ENCODE results near the gene PLAAT4.
"Not testable (repeated sequence)": the region's sequence is repeated elsewhere in the genome, so short reads cannot be mapped to it uniquely, and the experiment has no call there.

The PLAAT4 gene

DNA sequence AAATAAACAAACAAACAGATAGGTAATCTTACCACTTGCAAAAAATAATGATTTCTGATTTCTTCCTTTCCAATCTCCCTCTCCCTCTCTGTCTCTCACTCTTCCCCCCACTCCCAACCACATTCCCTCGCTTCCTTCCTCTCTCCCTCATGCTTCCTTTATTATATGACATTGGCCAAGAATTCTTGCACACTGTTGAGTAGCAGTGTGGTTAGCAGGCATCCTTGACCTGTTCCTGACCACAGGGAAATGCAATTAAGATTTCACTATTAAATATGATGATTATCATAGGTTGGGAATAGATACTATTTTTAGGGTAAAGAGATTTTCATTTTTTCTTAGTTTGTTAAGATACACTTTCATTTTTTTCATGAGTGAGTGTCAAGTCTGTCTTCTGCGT, 14.7 kb upstream of the PLAAT4 start:
- TF ChIP-seq, protein P1, sequence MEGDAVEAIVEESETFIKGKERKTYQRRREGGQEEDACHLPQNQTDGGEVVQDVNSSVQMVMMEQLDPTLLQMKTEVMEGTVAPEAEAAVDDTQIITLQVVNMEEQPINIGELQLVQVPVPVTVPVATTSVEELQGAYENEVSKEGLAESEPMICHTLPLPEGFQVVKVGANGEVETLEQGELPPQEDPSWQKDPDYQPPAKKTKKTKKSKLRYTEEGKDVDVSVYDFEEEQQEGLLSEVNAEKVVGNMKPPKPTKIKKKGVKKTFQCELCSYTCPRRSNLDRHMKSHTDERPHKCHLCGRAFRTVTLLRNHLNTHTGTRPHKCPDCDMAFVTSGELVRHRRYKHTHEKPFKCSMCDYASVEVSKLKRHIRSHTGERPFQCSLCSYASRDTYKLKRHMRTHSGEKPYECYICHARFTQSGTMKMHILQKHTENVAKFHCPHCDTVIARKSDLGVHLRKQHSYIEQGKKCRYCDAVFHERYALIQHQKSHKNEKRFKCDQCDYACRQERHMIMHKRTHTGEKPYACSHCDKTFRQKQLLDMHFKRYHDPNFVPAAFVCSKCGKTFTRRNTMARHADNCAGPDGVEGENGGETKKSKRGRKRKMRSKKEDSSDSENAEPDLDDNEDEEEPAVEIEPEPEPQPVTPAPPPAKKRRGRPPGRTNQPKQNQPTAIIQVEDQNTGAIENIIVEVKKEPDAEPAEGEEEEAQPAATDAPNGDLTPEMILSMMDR (IDR thresholded peaks at IDR 0.05; ENCODE audit: low read depth, low read length): no peak
- no peak for DNase-seq (ENCODE audit: extremely low read depth, low read depth)

DNA sequence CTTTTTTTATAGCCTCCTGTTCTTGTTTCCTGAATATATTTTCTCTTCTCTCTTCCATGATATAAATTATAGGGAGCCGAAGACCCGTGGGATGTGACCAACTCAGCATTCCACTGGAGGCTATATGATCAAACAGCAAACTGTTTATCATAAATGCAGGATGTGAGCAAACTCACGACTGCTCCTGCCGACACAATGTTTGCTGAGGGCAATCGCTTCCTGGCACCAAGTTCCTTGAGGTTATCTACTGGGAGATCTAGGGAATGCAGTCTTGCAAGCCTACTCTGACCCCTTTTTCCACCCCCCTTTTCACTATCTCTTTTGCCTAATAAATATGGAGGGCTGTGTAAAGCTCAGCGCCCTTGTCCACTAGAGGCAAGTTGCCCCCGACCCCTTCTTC, 13.5 kb upstream of the PLAAT4 start:
- TF ChIP-seq, protein P1 (IDR thresholded peaks at IDR 0.05; ENCODE audit: low read depth, low read length): no peak
- DNase-seq (ENCODE audit: extremely low read depth, low read depth): no peak

DNA sequence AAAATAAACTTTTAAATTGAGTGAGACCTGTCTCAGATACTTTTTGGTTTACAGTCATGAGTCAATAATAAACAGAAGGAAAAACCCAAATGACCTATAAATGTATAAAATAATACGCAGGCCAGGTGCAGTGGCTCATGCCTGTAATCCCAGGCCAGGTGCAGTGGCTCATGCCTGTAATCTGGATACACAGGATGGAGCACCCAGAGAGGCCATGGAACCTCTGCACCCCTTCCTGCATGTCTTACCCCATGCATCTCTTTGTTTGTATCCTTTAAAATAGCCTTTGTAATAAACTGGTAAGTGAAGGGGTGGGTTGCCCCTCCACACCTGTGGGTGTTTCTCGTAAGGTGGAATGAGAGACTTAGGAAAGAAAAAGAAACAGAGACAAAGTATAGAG, 8.9 kb upstream of the PLAAT4 start:
- TF ChIP-seq, protein P1 (IDR thresholded peaks at IDR 0.05; ENCODE audit: low read depth, low read length): no peak
- no peak for DNase-seq (ENCODE audit: extremely low read depth, low read depth)

DNA sequence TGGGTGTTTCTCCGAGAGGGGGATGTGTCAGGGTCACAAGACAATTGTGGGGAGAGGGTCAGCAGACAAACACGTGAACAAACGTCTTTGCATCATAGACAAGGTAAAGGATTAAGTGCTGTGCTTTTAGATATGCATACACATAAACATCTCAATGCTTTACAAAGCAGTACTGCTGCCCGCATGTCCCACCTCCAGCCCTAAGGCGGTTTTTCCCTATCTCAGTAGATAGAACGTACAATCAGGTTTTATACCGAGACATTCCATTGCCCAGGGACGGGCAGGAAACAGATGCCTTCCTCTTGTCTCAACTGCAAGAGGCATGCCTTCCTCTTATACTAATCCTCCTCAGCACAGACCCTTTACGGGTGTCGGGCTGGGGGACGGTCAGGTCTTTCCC, 8.5 kb upstream of the PLAAT4 start:
- not testable (repeated sequence) for DNase-seq (ENCODE audit: extremely low read depth, low read depth)

DNA sequence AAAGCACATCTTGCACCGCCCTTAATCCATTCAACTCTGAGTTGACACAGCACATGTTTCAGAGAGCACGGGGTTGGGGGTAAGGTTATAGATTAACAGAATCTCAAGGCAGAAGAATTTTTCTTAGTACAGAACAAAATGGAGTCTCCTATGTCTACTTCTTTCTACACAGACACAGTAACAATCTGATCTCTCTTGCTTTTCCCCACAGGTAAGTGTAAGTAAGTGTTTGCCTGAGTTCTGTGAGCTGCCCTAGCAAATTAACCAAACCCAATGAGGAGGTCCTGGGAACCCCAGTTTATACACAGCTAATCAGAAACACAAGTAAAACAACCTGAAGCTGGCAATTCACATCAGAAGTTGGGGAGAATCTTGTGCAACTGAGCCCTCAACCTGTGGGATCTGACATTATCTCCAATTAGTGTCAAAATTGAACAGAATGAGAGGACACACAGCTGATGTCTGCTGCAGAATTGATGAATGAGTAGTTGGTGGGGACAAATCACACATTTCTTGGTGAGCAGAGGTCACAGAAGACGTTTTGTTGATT, 7.8 kb upstream of the PLAAT4 start:
- not testable (repeated sequence) for DNase-seq (ENCODE audit: extremely low read depth, low read depth)

DNA sequence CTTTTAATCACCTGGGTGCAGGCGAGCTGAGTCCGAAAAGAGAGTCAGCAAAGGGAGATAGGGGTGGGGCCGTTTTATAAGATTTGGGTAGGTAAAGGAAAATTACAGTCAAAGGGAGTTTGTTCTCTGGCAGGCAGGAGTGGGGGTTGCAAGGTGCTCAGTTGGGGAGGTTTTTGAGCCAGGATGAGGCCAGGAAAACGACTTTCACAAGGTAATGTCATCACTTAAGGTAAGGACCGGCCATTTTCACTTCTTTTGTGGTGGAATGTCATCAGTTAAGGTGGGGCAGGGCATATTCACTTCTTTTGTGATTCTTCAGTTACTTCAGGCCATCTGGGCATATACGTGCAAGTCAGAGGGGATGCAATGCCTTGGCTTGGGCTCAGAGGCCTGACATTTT, 7.2 kb upstream of the PLAAT4 start:
- not testable (repeated sequence) for DNase-seq (ENCODE audit: extremely low read depth, low read depth)

DNA sequence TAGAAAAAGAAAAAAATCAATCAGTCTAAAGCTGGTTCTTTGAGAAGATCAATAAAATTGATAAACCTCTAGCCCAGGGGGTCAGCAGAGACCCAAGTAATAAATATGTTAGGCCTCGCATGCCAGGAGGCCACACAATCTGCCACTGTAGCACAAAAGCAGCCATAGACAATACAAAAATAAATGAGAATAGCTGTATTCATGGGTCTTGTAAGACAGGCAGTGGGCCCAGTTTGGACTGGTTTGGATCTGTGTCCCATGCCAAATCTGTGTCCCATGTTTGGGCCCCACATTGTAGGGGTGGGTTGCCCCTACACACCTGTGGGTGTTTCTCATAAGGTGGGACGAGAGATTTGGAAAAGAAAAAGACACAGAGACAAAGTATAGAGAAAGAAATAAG, 6.6 kb upstream of the PLAAT4 start:
- no peak for DNase-seq (ENCODE audit: extremely low read depth, low read depth)
- TF ChIP-seq, protein P1 (IDR thresholded peaks at IDR 0.05; ENCODE audit: low read depth, low read length): no peak

DNA sequence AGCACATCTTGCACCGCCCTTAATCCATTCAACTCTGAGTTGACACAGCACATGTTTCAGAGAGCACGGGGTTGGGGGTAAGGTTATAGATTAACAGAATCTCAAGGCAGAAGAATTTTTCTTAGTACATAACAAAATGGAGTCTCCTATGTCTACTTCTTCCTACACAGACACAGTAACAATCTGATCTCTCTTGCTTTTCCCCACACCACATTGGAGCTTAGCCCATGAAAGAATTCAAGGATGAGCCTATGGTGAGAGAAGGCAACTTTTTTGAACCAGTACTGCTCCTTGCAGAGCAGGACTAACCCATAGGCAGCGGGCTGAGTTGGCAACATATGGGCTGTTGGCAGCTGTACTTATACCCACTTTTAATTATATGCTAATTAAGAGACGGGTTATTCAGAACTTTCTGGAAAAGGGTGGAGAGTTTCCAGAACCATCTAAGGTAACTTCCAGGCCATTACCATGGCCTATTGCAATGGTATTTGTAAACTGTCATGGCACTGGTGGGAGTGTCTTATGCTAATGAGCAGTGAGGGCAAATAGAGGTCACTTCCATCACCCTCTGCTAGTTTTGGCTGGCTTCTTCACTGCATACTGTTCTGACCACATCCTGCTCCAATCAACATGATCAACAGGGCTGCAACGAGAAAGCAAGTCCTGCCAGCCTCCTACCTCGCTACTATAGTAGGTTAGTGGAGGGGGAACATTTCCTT, 5.4 kb upstream of the PLAAT4 start:
- DNase-seq (ENCODE audit: extremely low read depth, low read depth): peak; percentile 88

DNA sequence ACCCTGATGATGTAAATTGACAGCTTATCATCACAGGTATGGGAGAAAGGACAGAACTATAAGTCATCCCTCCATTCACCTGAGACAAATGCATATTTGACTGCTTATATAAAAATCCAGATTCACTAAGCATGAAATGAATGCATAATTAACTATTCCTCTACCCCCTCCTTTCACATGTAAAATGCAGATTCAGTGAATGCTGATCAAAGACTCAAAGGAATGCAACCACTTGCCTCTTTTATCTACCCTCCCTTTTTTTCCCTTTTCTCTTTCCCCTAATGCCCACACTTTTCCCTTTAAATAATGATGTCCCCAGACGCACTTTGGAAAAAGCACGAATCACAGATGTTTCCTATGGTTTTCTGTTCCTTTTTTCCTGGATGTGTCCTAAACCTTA, 4.5 kb upstream of the PLAAT4 start:
- no peak for DNase-seq (ENCODE audit: extremely low read depth, low read depth)
- TF ChIP-seq, protein P1 (IDR thresholded peaks at IDR 0.05; ENCODE audit: low read depth, low read length): no peak
